ENCODE data around the gene ZPBP2. TPM values are rescaled to one million over a fixed set of nuclear protein-coding genes. Genes with fewer than 3 reads are reported as not detected.

ZPBP2 gene
- polyA plus RNA-seq, 1 donor (not counting 4 experiments of a cell fraction or from before 2014, with no cell fraction given), result not detected

- peaks cover 6% of the 10 kb centered on the region for H3K9me1 ChIP-seq (ENCODE audit: control insufficient read depth, extremely low read depth, insufficient read depth, low read length)
- peaks cover 23% of the 10 kb centered on the region for H3K79me2 ChIP-seq (ENCODE audit: control insufficient read depth, insufficient read depth, low read length)
- DNase-seq (ENCODE audit: low read depth, low spot score) (no peak), FAIRE-seq (no peak)
- no peak overlapping the region for H2AFZ ChIP-seq (ENCODE audit: control insufficient read depth, low read length)
- H4K20me1 ChIP-seq (ENCODE audit: control insufficient read depth, extremely low read depth, insufficient read depth, low read length), result peaks cover 4% of the 10 kb centered on the region
- no peaks in the 10 kb centered on the region for H3K9me3 ChIP-seq (ENCODE audit: control insufficient read depth, low read depth, low read length)
- peaks cover 21 to 30% of the 10 kb centered on the region in 2 experiments for H3K36me3 ChIP-seq (ENCODE audit: control insufficient read depth in 2 of 2, extremely low read depth in 1 of 2, insufficient read depth in 2 of 2, low read length in 2 of 2)
- H3K4me1 ChIP-seq (ENCODE audit: control insufficient read depth, extremely low read depth, insufficient read depth, low read length), result peaks cover 32% of the 10 kb centered on the region
- no peak overlapping the region for H3K4me2 ChIP-seq (ENCODE audit: control insufficient read depth, extremely low read depth, insufficient read depth, low read depth, low read length)
- no peaks in the 10 kb centered on the region for H3K27me3 ChIP-seq (ENCODE audit: control insufficient read depth, extremely low read depth, insufficient read depth, low read length)
- H3K9ac ChIP-seq (ENCODE audit: control insufficient read depth, extremely low read depth, insufficient read depth, low read length), result no peak overlapping the region
- H3K27ac ChIP-seq (ENCODE audit: control insufficient read depth, insufficient read depth, low read length), result no peak overlapping the region
- no peak overlapping the region for H3K4me3 ChIP-seq (ENCODE audit: control insufficient read depth in 2 of 3, extremely low read depth in 1 of 3, insufficient read depth in 2 of 3, low read depth in 1 of 3, low read length in 3 of 3)
- no peak for TF ChIP-seq EZH2 (IDR thresholded peaks at IDR 0.05; ENCODE audit: low read length)
- no peak for TF ChIP-seq CTCF (optimal IDR thresholded peaks at IDR 0.05 in 1 of 3, IDR thresholded peaks at IDR 0.05 in 1 of 3, conservative IDR thresholded peaks at IDR 0.05 in 1 of 3; ENCODE audit: extremely low read depth in 1 of 3, insufficient read depth in 2 of 3, low read length in 3 of 3)
- dilution Hi-C loops (cut with MboI; ENCODE audit: extremely low pct_ligation_motif_present, low sequenced_read_pairs), result no loop called here
Observed at GRCh38 chr17:39924691-39925055, 56.7 kb downstream of the ZPBP2 start.

GRCh38 chr17:39925282-39926134 is 57.5 kb downstream of the ZPBP2 start:
- Histone ChIP-seq H3K79me2 (ENCODE audit: control insufficient read depth, insufficient read depth, low read length) (peaks cover 23% of the 10 kb centered on the region), H3K9me3 (ENCODE audit: control insufficient read depth, low read depth, low read length) (no peaks in the 10 kb centered on the region), H3K4me1 (ENCODE audit: control insufficient read depth, extremely low read depth, insufficient read depth, low read length) (peaks cover 38% of the 10 kb centered on the region), H2AFZ (ENCODE audit: control insufficient read depth, low read length) (no peak overlapping the region), H3K27me3 (ENCODE audit: control insufficient read depth, extremely low read depth, insufficient read depth, low read length) (no peaks in the 10 kb centered on the region), H3K9ac (ENCODE audit: control insufficient read depth, extremely low read depth, insufficient read depth, low read length) (peak overlapping the region; percentile 18), H4K20me1 (ENCODE audit: control insufficient read depth, extremely low read depth, insufficient read depth, low read length) (peaks cover 4% of the 10 kb centered on the region), H3K4me2 (ENCODE audit: control insufficient read depth, extremely low read depth, insufficient read depth, low read depth, low read length) (peak overlapping the region; percentile 67), H3K36me3 (ENCODE audit: control insufficient read depth in 2 of 2, extremely low read depth in 1 of 2, insufficient read depth in 2 of 2, low read length in 2 of 2) (peaks cover 20 to 24% of the 10 kb centered on the region in 2 experiments), H3K27ac (ENCODE audit: control insufficient read depth, insufficient read depth, low read length) (no peak overlapping the region), H3K4me3 (ENCODE audit: control insufficient read depth in 2 of 3, extremely low read depth in 1 of 3, insufficient read depth in 2 of 3, low read depth in 1 of 3, low read length in 3 of 3) (no peak overlapping the region), H3K9me1 (ENCODE audit: control insufficient read depth, extremely low read depth, insufficient read depth, low read length) (peaks cover 6% of the 10 kb centered on the region)
- TF ChIP-seq CTCF (optimal IDR thresholded peaks at IDR 0.05 in 1 of 3, IDR thresholded peaks at IDR 0.05 in 1 of 3, conservative IDR thresholded peaks at IDR 0.05 in 1 of 3; ENCODE audit: extremely low read depth in 1 of 3, insufficient read depth in 2 of 3, low read length in 3 of 3) (no peak), EZH2 (IDR thresholded peaks at IDR 0.05; ENCODE audit: low read length) (no peak)
- FAIRE-seq, result no peak
- dilution Hi-C loops (cut with MboI; ENCODE audit: extremely low pct_ligation_motif_present, low sequenced_read_pairs), result no loop called here
- no peak for DNase-seq (ENCODE audit: low read depth, low spot score)

All from keratinocyte (primary cell).